Stimulated activated CD4-positive, alpha-beta T cell treated with anti-CD3 and anti-CD28 coated beads, Interleukin-2, amount 100 ng/mL, for 24 hours (primary cell): ENCODE measurements around the gene MARS1.

Source experiments
- DNase-seq, 2 donors: peaks; one replicate each; pipeline ENCODE4 v3.0.0-alpha.2; 2020

The MARS1 gene

DNA sequence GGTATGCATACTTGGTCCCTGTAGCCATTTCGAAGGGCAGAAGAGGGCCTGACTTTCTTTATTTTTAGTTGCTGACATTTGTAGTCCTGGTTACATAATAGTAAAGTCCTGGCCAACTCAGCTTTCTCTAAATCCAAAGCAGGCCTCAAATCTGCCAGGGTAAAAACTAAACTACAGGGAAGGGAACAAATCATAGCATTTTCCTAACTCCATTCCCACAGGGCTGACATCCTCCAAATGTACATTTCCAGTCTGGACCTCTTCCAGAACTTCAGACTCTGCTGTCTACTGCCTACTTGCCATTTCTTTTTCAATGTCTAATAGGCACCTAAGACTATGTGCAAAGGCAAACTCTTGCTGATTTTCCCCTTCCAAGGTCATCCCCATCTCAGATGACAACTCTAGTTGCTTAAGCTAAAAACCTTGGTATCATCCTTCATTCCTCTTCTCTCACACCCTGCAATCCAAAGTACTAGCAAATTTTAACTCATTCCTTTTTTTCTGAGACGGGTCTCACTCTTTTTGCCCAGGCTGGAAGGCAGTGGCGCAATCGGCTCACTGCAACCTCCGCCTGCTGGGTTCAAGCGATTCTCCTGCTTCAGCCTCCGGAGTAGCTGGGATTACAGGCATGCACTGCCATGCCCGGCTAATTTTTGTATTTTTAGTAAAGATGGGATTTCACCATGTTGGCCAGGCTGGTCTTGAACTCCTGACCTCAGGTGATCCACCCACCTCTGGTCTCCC, 30.5 kb downstream of the MARS1 start:
- no peak for DNase-seq

GRCh38 chr12:57518920-57519795, 31.3 kb downstream of the MARS1 start:
- DNase-seq: peak; percentile 20 to 28

- peak; percentile 36 to 42 for DNase-seq
Measured at GRCh38 chr12:57519796-57520052, 31.9 kb downstream of the MARS1 start.

GRCh38 chr12:57520053-57520818, 32.4 kb downstream of the MARS1 start, which contains the start of gene DDIT3:
Gene DDIT3, minus strand, starts transcription at chr12:57520514. Its CDS starts 3,108 bp downstream, at chr12:57517406.
- DNase-seq: peak; percentile 99 to 100

DNA sequence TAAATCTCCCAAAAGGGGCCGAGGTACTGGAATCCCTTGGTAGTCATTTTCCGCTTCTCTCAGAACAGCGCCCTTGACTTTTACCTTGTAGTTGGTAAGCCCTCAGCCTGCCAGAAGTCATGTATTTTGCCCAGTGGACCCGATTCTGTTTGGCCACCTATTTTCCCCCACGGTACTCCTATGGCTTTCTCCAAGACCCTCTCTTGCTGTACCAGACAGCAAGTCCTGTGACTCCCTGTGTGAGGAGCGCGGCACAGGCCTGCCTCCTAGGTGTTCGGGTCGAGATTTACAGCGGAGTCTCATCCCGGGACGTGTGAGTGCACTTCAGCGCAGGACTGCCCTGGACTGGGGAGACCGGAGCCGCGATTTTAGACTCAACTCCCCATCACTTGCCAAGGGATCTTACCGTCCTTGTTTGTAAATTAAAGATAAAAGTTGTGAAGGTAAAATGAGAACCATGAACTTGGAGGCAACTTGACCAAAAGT, 33.7 kb downstream of the MARS1 start:
- DNase-seq: peak; percentile 24 to 43

- DNase-seq: peak; percentile 89 to 90
Measured at GRCh38 chr12:57522011-57522886, 34.4 kb downstream of the MARS1 start, which contains the start of gene MBD6. Gene MBD6, plus strand, starts transcription at chr12:57522824. Its CDS starts 1,480 bp downstream, at chr12:57524304.

GRCh38 chr12:57522887-57523705, 35.2 kb downstream of the MARS1 start:
- DNase-seq: peak; percentile 50 to 51

- no peak for DNase-seq
Measured at GRCh38 chr12:57523706-57524614, 36.1 kb downstream of the MARS1 start.

GRCh38 chr12:57524814-57525614, 37.1 kb downstream of the MARS1 start:
- no peak for DNase-seq

DNA sequence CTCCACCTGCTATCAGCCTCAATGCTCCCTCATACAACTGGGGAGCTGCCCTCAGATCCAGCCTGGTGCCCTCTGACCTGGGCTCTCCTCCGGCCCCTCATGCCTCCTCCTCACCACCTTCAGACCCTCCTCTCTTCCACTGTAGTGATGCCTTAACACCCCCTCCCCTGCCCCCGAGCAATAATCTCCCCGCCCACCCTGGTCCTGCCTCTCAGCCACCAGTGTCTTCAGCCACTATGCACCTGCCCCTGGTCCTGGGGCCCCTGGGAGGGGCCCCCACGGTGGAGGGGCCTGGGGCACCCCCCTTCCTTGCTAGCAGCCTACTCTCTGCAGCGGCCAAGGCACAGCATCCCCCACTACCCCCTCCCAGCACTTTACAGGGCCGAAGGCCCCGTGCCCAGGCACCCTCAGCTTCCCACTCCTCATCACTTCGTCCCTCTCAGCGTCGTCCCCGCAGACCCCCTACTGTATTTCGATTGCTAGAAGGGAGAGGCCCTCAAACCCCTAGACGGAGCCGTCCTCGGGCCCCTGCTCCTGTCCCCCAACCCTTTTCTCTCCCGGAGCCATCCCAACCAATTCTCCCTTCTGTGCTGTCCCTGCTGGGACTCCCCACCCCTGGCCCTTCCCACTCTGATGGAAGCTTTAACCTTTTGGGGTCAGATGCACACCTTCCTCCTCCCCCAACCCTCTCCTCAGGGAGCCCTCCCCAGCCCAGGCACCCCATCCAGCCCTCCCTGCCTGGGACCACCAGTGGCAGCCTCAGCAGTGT, 37.9 kb downstream of the MARS1 start:
- no peak for DNase-seq

DNA sequence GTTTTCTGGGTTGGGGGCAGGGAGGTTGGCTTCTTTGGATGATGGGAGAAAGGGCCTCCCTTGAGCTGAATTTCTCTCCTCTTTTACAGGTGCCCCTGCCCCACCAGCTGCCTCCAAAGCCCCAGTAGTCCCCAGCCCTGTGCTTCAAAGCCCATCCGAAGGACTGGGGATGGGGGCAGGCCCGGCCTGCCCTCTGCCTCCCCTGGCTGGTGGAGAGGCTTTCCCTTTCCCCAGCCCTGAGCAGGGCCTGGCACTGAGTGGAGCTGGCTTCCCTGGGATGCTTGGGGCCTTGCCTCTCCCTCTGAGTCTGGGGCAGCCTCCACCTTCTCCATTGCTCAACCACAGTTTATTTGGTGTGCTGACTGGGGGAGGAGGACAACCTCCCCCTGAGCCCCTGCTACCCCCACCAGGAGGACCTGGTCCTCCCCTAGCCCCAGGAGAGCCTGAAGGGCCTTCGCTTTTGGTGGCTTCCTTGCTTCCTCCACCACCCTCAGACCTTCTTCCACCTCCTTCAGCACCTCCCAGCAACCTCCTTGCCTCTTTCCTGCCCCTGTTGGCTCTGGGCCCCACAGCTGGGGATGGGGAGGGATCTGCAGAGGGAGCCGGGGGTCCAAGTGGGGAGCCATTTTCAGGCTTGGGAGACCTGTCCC, 38.7 kb downstream of the MARS1 start:
- DNase-seq: no peak

GRCh38 chr12:57527184-57527583, 39.3 kb downstream of the MARS1 start:
- DNase-seq: no peak

GRCh38 chr12:57528176-57528575, 40.3 kb downstream of the MARS1 start:
- DNase-seq: no peak

DNA sequence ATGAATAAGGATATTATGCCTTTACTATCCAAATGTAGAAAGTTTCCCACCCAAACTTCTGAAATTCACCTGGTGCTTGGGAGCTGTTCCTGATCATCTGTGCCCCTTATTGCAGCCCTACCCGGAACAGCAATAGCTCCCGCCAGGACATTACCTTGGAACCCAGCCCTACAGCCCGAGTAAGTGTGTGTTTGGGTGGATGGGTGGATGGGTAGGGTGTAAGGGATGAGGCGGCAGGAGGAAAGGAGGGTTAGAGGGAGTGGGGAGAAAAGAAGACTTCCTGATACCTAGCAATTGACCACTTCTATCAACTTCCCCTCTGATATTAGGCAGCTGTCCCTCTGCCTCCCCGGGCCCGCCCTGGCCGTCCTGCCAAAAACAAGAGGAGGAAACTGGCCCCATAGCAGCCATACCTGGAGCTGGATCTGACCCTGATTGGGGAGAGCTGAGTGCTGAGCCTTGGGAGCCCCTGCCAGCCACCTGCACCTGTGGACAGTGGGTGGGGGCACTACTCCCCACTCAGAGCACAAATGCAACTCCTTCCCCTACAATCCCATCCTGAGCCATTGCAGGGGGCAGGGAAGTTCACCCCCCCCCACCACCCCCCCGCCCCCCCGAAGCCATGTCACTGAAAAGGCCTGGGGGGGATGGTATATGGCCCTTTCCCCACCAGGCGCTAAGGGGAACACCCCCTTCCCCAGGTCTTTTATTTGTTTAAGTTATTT, 41.1 kb downstream of the MARS1 start:
- no peak for DNase-seq

DNA sequence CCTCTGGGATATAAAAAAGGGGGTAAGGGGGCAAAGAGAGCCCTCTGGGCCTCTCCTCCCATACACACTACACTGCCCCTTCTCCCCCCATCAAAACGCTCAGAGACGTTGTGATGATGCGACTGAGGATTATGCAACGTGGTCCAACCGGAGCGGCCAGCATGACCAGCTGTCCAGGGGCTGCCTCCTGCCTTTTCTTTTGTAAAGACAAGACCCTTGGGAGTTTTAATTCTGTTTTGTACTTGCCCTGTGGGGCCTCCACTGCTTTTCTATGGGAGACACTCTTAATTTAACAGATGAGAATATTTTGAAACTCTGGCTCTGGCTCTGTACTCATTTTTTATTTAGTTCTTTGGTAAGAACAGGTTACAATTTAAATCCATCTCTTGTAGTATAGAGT, 42.0 kb downstream of the MARS1 start:
- no peak for DNase-seq

GRCh38 chr12:57530396-57531142, 42.7 kb downstream of the MARS1 start:
- DNase-seq: no peak
